Globus pallidus (tissue), 1 donor: ENCODE results near the gene SYT13.
A peak's percentile ranks its signal among the peaks of the same experiment; 100 is the strongest.

Experiments
- DNase-seq: peaks from one replicate; pipeline ENCODE4 v3.0.0-alpha.2; 2015; ENCODE audit warnings: low spot score

The SYT13 gene

GRCh38 chr11:45305874-45306623, 19.9 kb upstream of the SYT13 start:
- DNase-seq: no peak

- no peak for DNase-seq
Measured at GRCh38 chr11:45304992-45305335, 18.8 kb upstream of the SYT13 start.

- no peak for DNase-seq
Measured at GRCh38 chr11:45304111-45304991, 18.2 kb upstream of the SYT13 start.

GRCh38 chr11:45303316-45303715, 17.2 kb upstream of the SYT13 start:
- DNase-seq: no peak

GRCh38 chr11:45301537-45302246, 15.6 kb upstream of the SYT13 start:
- DNase-seq: no peak

- DNase-seq: no peak
Measured at GRCh38 chr11:45300715-45301114, 14.6 kb upstream of the SYT13 start.

GRCh38 chr11:45298718-45299117, 12.6 kb upstream of the SYT13 start:
- no peak for DNase-seq

GRCh38 chr11:45296075-45296474, 9.9 kb upstream of the SYT13 start:
- DNase-seq: no peak

- DNase-seq: no peak
Measured at GRCh38 chr11:45294499-45294898, 8.4 kb upstream of the SYT13 start.

GRCh38 chr11:45293566-45294192, 7.5 kb upstream of the SYT13 start:
- DNase-seq: peak; percentile 66

- DNase-seq: no peak
Measured at GRCh38 chr11:45290586-45290985, 4.4 kb upstream of the SYT13 start.

GRCh38 chr11:45289369-45289768, 3.2 kb upstream of the SYT13 start:
- DNase-seq: no peak

GRCh38 chr11:45288339-45288738, 2.2 kb upstream of the SYT13 start:
- DNase-seq: no peak

- no peak for DNase-seq
Measured at GRCh38 chr11:45287316-45287903, 1.3 kb upstream of the SYT13 start.

GRCh38 chr11:45285250-45285828, 802 bp downstream of the SYT13 start:
- DNase-seq: no peak

- no peak for DNase-seq
Measured at GRCh38 chr11:45282081-45282480, 4.1 kb downstream of the SYT13 start.

GRCh38 chr11:45280449-45280848, 5.7 kb downstream of the SYT13 start:
- DNase-seq: no peak

GRCh38 chr11:45279645-45280044, 6.5 kb downstream of the SYT13 start:
- DNase-seq: no peak

GRCh38 chr11:45278714-45279113, 7.4 kb downstream of the SYT13 start:
- DNase-seq: no peak

- no peak for DNase-seq
Measured at GRCh38 chr11:45275828-45276227, 10.3 kb downstream of the SYT13 start.

GRCh38 chr11:45274206-45274605, 11.9 kb downstream of the SYT13 start:
- DNase-seq: no peak

GRCh38 chr11:45273509-45273908, 12.6 kb downstream of the SYT13 start:
- DNase-seq: no peak
